Upper lobe of left lung (tissue), 6 donors: ENCODE data around the gene HEXB. TPM values are rescaled to one million over a fixed set of nuclear protein-coding genes. Genes with fewer than 3 reads are reported as not detected.
"Not testable (repeated sequence)": the region's sequence is repeated elsewhere in the genome, so short reads cannot be mapped to it uniquely, and the experiment has no call there.

Experiments
- ATAC-seq, 2 donors: fragments of 200-7000 bp; cut with Tn5 transposase; one replicate each; pipeline ENCODE4 v1.9.1; 2022; ENCODE audit warnings: mild to moderate bottlenecking in 2 of 2, moderate library complexity in 2 of 2; ENCODE audit not compliant: low FRiP score in 2 of 2
- DNase-seq, 2 donors: peaks; one replicate each; pipeline ENCODE4 v3.0.0-alpha.2; 2019 to 2020
- H3K27ac ChIP-seq, 4 donors: fragments of 200-600 bp; sonication (generic); one replicate each; pipeline ENCODE4 v1.5.1; 2016 to 2019
- H3K27me3 ChIP-seq, 4 donors: fragments of 200-600 bp; sonication (generic); one replicate each; pipeline ENCODE4 v1.5.1; 2017 to 2019
- H3K36me3 ChIP-seq, 4 donors: fragments of 200-600 bp; sonication (generic); one replicate each; pipeline ENCODE4 v1.5.1; 2016 to 2019
- H3K4me1 ChIP-seq, 4 donors: fragments of 200-600 bp; sonication (generic); one replicate each; pipeline ENCODE4 v1.5.1; 2018 to 2019
- H3K4me3 ChIP-seq, 4 donors: fragments of 200-600 bp; sonication (generic); one replicate each; pipeline ENCODE4 v1.5.1; 2017 to 2019; ENCODE audit warnings: mild to moderate bottlenecking in 2 of 4, moderate library complexity in 1 of 4
- H3K9me3 ChIP-seq, 4 donors: fragments of 200-600 bp; sonication (generic); one replicate each; pipeline ENCODE4 v1.5.1; 2018 to 2019
- EP300 ChIP-seq, 4 donors: sonication (generic); formaldehyde crosslinking; IDR thresholded peaks; one replicate each; pipeline ENCODE4 v1.5.1; 2017; ENCODE audit warnings: antibody characterized with exemption in 4 of 4, control low read depth in 2 of 4
- POLR2A ChIP-seq, 4 donors: fragments of 450-650 bp; IDR thresholded peaks; one replicate each; pipeline ENCODE4 v1.5.1; 2016 to 2017; ENCODE audit warnings: antibody characterized with exemption in 4 of 4, mild to moderate bottlenecking in 2 of 4
- POLR2AphosphoS5 ChIP-seq, 2 donors: sonication (generic); formaldehyde crosslinking; IDR thresholded peaks; one replicate each; pipeline ENCODE4 v1.5.1; 2017; ENCODE audit warnings: antibody characterized with exemption in 2 of 2
- WGBS, 2 donors: methylation state at CpG; one replicate each; pipeline ENCODE4 v1.1.5; 2017 to 2018; 5-methylcytosine and 5-hydroxymethylcytosine counted together
- total RNA-seq, 6 donors: library from RNA; depleted of rRNA in 4 of 6; stranded (reverse); fragments of >200 nt in 4 of 6; gene quantifications; one replicate each; pipeline versions ENCODE4 v1.1.0 to v1.2.1, GENCODE V29; 2016 to 2021
- TF ChIP-seq, protein P1 (sequence below), 6 experiments: fragments of 450-650 bp in 4 of 6; fragments of 200-600 bp in 2 of 6; sonication (generic) in 2 of 6; IDR thresholded peaks; one replicate each; pipeline ENCODE4 v1.5.1; 2016 to 2019; ENCODE audit warnings: antibody characterized with exemption in 6 of 6
- donor health status: DM: no; HTN: no; CAD: no; lungs with moderate emphysema.
- donor health status: DM: no; HTN: yes; CAD: no; lungs with severe emphysema.

Gene HEXB
- total RNA-seq, 6 donors from 2014 or later: 128 to 293 (median 184) TPM

DNA sequence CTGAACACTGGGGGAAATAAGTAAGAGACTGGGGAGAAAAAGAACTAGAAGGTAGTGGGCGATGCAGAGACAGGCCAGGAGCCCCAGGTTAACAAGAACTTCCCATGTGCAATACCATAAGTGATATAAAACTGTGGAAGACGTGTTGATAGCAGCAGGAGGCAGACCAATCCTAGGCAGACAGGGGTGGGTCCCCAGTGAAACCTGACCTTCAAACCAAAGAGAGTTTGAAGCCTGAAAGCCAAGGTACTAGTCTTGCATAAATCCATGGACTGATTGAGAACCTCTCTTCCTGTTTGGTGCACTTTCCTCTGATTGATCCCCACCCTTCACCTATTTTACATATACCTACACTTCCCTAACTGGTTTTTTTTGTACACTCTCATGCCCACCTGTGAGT lies 15.2 kb upstream of the HEXB start:
- Histone ChIP-seq H3K36me3 (no peaks in the 10 kb centered on the region), H3K4me1 (peaks cover 0 to 9% (median 2%) of the 10 kb centered on the region in 4 donors), H3K27me3 (no peaks in the 10 kb centered on the region), H3K4me3 (no peak overlapping the region), H3K9me3 (no peaks in the 10 kb centered on the region), H3K27ac (no peak overlapping the region)
- TF ChIP-seq POLR2A (IDR thresholded peaks at IDR 0.05) (no peak), POLR2AphosphoS5 (IDR thresholded peaks at IDR 0.05) (no peak), EP300 (IDR thresholded peaks at IDR 0.05) (no peak)
- TF ChIP-seq, protein P1, sequence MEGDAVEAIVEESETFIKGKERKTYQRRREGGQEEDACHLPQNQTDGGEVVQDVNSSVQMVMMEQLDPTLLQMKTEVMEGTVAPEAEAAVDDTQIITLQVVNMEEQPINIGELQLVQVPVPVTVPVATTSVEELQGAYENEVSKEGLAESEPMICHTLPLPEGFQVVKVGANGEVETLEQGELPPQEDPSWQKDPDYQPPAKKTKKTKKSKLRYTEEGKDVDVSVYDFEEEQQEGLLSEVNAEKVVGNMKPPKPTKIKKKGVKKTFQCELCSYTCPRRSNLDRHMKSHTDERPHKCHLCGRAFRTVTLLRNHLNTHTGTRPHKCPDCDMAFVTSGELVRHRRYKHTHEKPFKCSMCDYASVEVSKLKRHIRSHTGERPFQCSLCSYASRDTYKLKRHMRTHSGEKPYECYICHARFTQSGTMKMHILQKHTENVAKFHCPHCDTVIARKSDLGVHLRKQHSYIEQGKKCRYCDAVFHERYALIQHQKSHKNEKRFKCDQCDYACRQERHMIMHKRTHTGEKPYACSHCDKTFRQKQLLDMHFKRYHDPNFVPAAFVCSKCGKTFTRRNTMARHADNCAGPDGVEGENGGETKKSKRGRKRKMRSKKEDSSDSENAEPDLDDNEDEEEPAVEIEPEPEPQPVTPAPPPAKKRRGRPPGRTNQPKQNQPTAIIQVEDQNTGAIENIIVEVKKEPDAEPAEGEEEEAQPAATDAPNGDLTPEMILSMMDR (IDR thresholded peaks at IDR 0.05): no peak
- WGBS, 2 donors: 83 to 89% methylated on average over 2 of the region's 2 CpGs
- ATAC-seq: no peak
- no peak for DNase-seq

DNA sequence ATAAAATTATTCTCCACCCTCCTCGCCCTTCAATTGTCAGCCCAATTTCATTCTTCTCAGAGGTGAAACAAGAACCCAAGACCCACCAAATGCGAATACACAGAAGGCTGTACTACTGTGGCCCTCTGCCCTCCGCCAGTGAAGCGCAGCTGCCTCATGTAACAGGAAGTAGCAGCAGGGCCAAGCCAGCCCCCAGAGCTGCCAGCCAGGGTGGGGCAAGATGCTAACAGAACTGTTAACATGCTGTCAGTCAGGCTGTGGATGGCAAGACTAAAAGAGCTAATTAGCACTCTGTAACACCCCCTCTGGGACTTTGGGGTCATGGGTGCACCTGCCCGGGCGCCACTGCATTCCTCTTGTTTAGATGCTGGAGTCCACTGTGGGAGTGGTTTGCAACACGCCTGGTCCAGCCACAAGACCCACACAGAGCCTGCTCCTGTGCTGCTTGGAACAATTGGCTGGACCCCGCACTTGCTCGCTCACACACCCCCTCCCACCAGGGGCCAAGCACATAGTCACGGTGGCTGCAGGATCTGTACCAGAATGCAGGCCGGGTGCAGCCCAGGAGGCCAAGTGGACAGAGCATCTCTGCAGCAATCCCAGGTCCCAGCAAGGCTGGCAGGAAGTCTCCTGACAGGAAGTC lies 14.5 kb upstream of the HEXB start:
- ATAC-seq: no peak
- Histone ChIP-seq H3K9me3 (no peaks in the 10 kb centered on the region), H3K36me3 (no peaks in the 10 kb centered on the region), H3K4me3 (no peak overlapping the region), H3K4me1 (peaks cover 0 to 9% (median 2%) of the 10 kb centered on the region in 4 donors), H3K27ac (no peak overlapping the region), H3K27me3 (no peaks in the 10 kb centered on the region)
- DNase-seq: no peak
- 88 to 92% methylated on average over 10 to 11 of the region's 11 CpGs for WGBS, 2 donors
- TF ChIP-seq EP300 (IDR thresholded peaks at IDR 0.05): no peak
- no peak for TF ChIP-seq POLR2A (IDR thresholded peaks at IDR 0.05)
- TF ChIP-seq POLR2AphosphoS5 (IDR thresholded peaks at IDR 0.05): no peak
- TF ChIP-seq, protein P1 (IDR thresholded peaks at IDR 0.05): no peak

DNA sequence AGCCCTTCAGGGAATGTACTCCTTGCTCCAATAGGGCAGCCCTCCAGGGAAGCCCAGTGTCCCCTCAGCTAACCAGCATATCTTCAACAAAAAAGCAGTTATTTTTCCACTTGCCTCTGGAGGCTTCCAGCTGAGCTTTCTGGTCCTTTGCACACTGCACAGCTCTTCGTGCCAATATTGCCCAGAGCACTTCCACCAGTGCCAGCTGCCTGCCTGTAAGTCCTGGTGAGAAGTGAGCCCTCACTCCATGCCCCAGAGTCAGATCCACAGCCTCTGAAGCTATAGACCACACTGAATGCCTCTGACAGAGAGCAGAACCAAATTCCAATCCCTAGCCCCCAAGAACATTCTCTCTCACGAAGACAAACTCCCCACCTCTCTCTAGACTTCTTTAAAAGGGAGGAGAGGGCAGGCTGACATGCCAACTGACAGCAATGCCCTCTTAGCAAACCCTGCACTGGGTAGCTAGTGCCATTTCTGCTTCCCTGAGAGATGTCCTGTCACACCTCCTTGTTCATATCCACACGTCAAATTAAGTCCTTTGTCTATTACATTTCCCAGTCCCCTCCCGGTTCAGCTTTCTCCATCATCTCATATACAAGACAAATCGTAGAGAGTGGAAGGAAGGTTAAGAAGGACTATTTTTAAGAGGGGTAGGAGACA lies 12.7 kb upstream of the HEXB start:
- Histone ChIP-seq H3K4me3 (no peak overlapping the region), H3K27ac (no peak overlapping the region), H3K9me3 (no peaks in the 10 kb centered on the region), H3K27me3 (no peaks in the 10 kb centered on the region), H3K36me3 (no peaks in the 10 kb centered on the region), H3K4me1 (peaks cover 0 to 9% (median 2%) of the 10 kb centered on the region in 4 donors)
- 66 to 71% methylated on average over 5 of the region's 5 CpGs for WGBS, 2 donors
- TF ChIP-seq POLR2A (IDR thresholded peaks at IDR 0.05): no peak
- DNase-seq (no peak), ATAC-seq (no peak)

DNA sequence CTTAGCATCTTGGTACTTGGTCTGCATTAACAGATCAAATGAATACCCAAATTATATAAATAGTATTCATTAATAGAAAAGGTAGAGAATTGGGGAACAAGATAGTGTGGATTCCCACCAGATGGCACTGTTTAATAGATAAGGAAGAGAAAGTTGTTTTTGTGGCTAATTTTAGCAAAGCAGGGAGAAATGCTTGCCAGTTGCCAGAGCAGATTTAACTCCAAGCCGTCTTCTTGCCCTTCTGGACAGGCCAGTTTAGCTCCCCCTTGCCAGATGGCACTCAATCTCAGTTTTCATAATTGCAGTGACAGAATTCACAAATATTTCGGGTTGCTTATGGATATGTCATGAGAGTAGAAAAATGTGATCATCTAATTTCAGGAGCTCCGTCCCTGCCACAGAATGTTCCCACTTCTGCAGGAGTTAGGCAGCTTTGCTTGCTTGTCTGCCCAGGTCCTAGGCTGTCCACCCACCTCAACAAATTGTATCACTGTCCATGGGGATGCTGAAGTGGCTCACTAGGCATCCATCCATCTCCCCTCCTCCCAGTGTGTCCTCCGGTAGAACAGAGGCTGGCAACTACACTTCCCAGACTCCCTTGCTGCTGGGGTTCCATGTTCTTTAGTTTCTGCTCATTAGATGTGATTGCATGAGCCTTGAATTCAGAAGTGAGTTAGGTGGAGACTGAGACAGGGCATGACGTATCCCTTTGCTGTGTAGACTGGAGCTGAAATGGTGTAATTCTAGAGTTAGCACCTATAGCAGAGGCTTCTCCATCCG lies 11.8 kb upstream of the HEXB start:
- peak overlapping the region in 1 of 4 donors; percentile 30 for H3K4me3 ChIP-seq

DNA sequence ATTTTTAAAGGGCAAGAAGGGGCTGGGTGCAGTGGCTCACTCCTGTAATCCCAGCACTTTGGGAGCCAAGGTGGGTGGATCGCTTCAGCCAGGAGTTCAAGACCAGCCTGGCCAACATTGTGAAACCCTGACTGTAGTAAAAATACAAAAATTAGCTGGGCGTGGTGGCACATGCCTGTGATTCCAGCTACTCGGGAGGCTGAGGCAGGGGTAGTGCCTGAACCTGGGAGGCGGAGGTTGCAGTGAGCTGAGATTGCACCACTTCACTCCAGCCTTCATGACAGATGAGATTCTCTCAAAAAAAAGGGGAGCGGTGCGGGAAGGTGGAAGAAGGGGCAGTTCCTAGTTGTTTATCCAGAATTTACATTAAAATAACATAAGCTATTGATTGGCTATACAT lies 8.6 kb upstream of the HEXB start:
- not testable (repeated sequence) for H3K4me1 ChIP-seq, H3K27me3 ChIP-seq, H3K36me3 ChIP-seq, H3K27ac ChIP-seq, ATAC-seq, H3K9me3 ChIP-seq, DNase-seq, H3K4me3 ChIP-seq
- 90 to 91% methylated on average over 6 of the region's 6 CpGs for WGBS, 2 donors

More for the DNA sequence above, 11.8 kb upstream of the HEXB start:
- ATAC-seq: peak; percentile 16 to 82
- no peak for DNase-seq
- H3K36me3 ChIP-seq: no peaks in the 10 kb centered on the region
- H3K27me3 ChIP-seq: no peaks in the 10 kb centered on the region
- TF ChIP-seq POLR2AphosphoS5 (IDR thresholded peaks at IDR 0.05) (no peak), EP300 (IDR thresholded peaks at IDR 0.05) (no peak), POLR2A (IDR thresholded peaks at IDR 0.05) (no peak)
- TF ChIP-seq, protein P1 (IDR thresholded peaks at IDR 0.05): peak in 4 of 6 experiments; percentile 11 to 47 (median 24)
- peaks cover 0 to 9% (median 2%) of the 10 kb centered on the region in 4 donors for H3K4me1 ChIP-seq
- WGBS, 2 donors: 46 to 59% methylated on average over 6 of the region's 6 CpGs
- no peak overlapping the region for H3K27ac ChIP-seq
- no peaks in the 10 kb centered on the region for H3K9me3 ChIP-seq

DNA sequence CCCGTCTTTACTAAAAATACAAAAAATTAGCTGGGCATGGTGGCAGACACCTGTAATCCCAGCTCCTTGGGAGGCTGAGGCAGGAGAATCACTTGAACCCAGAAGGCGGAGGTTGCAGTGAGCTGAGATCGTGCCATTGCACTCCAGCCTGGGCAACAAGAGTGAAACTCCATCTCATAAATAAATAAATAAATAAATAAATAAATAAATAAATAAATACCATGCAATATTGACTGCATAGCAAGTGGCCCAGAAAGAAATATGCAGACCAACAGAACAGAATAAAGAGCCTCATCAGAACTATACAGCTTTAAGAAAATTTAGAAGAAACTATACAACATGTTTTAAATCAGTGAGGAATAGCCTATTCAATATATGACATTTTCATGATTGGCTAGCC lies 6.9 kb upstream of the HEXB start:
- not testable (repeated sequence) for H3K27me3 ChIP-seq, H3K4me1 ChIP-seq, ATAC-seq, H3K4me3 ChIP-seq, DNase-seq, H3K27ac ChIP-seq, H3K9me3 ChIP-seq, H3K36me3 ChIP-seq
- WGBS, 2 donors: 76 to 95% methylated on average over 3 of the region's 3 CpGs

DNA sequence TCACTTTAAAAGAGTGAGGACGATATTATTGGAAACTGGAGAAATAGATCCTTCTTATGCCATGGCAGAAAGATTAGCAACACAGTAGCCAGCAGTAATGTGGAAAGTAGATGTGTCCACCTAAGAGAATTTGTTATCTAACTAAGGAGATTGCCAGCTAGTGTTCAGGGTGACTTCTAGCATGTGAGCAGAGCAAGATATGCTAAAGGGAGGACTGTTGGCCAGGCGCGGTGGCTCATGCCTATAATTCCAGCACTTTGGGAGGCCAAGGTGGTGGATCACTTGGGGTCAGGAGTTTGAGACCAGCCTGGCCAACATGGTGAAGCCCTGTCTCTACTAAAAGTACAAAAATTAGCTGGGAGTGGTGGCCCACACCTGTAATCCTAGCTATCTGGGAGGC lies 5.7 kb upstream of the HEXB start:
- not testable (repeated sequence) for H3K36me3 ChIP-seq, DNase-seq, H3K9me3 ChIP-seq, H3K4me3 ChIP-seq, H3K27ac ChIP-seq, H3K4me1 ChIP-seq, H3K27me3 ChIP-seq, ATAC-seq
- 89 to 97% methylated on average over 3 of the region's 3 CpGs for WGBS, 2 donors
